Right lobe of liver (tissue), 4 donors: ENCODE data around the gene ALDH3B1.

Experiments used
- CTCF ChIP-seq, 4 donors: fragments of 200-600 bp in 3 of 4; fragments of 450-650 bp in 1 of 4; IDR thresholded peaks; one replicate each; pipeline versions ENCODE4 v1.5.1 to v1.8.0; 2016 to 2022; ENCODE audit warnings: antibody characterized with exemption in 4 of 4, mild to moderate bottlenecking in 2 of 4
- POLR2A ChIP-seq: fragments of 450-650 bp; IDR thresholded peaks from one replicate; pipeline ENCODE4 v1.6.1; 2017; ENCODE audit warnings: antibody characterized with exemption, mild to moderate bottlenecking
- donor health status: DM: no; HTN: no; CAD: no.
- donor health status: DM: no; HTN: no; CAD: no.
- donor health status: DM: no; HTN: yes; CAD: no.

- TF ChIP-seq POLR2A = no peak
- TF ChIP-seq CTCF (IDR thresholded peaks at IDR 0.05) = no peak
These were observed 32.9 kb downstream of the ALDH3B1 start for GRCh38 chr11:68043029-68043348.
